ENCODE data around the gene CEP41.

GRCh38 chr7:130397758-130398073, 43.1 kb downstream of the CEP41 start:
- TF ChIP-seq CTCF (IDR thresholded peaks at IDR 0.05) (no peak), POLR2A (IDR thresholded peaks at IDR 0.05) (no peak)
